Fibroblast of upper back skin (primary cell): ENCODE results near the gene SHISA5.
"Not testable (repeated sequence)": the region's sequence is repeated elsewhere in the genome, so short reads cannot be mapped to it uniquely, and the experiment has no call there.

Experiments used
- DNase-seq: peaks from one replicate; pipeline ENCODE4 v3.0.0-alpha.2; 2013

The SHISA5 gene, protein sequence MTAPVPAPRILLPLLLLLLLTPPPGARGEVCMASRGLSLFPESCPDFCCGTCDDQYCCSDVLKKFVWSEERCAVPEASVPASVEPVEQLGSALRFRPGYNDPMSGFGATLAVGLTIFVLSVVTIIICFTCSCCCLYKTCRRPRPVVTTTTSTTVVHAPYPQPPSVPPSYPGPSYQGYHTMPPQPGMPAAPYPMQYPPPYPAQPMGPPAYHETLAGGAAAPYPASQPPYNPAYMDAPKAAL

DNA sequence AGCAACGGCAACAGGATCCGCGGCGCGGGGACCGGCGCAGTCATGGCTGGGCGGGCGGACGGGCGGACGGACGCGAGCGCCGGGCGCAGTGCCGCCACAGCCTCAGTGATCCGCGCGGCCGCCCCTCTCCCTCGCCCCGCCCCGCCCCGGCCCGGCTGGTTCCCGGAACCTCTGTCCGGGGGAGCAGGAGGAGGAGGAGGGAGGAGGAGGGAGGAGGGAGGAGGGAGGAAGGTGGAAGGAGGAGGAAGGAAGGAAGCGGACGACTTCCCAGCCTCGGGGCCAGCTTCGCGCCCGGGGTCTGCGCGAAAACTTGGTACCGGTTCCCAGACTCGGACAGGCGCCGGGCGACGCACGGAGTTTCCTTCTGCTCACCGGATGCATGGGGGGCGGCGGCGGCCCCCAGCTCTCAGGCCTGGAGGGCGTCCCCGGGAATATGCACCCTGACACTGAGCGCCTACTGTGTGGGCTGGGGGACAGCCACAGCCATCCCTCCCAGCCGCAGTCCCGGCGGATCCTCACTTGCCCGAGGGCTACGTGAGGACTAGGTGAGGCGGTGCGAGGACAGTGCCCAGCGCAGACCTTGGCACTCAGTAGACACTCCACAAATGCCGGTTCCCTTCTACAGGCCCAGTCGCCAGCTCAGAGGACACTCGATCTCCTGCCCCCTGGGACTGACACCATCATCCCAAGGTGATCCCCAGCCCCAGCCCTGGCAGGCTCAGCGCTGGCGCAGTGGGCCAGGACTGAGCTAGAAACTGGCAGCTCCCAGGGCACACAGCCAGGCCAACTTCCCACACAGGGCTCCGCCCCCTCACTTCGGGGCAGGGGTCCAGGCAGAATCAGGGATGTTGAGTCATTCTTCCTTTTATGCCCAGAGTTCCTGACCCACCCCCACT, at the start of gene SHISA5:
SHISA5 (minus strand) TSS at position 124 of the 896 bp plus-strand sequence; CDS start at position 44, 80 bp downstream.
- DNase-seq = peak; percentile 73

GRCh38 chr3:48553361-48553760, 49.4 kb upstream of the SHISA5 start:
- no peak for DNase-seq

GRCh38 chr3:48552111-48552951, 48.4 kb upstream of the SHISA5 start:
- DNase-seq = no peak

DNA sequence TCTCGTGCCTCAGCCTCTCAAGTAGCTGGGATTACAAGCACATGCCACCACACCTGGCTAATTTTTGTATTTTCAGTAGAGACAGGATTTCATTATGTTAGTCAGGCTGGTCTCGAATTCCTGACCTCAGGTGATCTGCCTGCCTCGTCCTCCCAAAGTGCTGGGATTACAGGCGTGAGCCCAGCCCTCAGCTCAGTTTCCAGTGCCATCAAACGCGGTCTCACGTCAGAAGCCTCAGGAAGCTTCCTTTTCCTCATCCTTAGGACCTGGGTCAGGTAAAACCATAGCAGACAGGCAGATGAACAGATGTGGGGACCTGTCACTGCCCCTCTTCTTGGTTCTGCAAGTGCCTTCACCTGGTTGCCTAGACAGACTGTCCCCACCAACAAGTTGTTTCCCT, 47.7 kb upstream of the SHISA5 start:
- not testable (repeated sequence) for DNase-seq

DNA sequence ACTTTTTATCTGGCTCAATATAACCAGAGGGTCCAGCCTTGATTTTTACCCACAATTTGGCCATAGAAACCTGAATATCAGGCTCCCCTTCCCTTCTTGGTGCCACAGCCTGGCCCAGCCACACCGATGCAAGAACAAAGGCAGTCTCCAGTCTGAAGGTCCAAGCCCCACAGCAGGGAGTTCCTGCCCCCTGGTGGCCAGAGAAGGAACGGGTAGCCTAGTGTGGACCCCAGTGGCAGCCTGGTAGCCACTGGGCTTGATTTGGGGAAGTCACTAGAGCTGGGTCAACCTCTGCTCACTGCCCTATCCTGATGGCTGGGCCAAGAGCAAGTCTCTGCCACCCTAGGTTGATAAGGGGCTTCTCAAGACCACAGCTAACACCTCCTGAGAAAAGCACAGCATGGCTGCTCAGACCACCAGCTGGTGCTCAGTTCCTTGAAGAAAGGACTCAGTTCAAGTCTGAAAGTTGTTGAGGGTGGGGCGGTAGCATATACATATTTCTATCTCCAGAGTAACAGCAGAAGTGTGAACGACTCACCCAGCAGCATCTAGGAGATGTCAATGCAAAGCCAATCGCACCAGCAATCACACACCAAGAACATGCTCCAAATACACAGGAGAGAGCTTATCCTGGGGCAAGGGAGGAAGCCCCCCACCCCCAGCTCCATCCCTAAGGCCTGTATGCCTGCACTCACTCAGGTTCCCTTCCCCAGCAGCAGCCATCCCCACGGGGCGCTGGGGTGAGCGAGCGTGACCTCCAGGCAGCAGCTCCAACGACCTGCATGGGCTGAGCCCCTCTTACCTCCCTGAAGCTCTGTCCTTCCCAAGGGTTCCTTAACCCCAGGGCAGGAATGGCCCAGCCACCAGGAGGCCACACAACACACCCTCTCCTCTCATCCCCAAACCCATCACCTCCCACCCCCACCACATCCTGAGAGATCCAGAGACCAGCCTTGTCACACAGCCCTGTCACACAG, 45.0 kb upstream of the SHISA5 start:
- peak; percentile 75 for DNase-seq

GRCh38 chr3:48548126-48548525, 44.2 kb upstream of the SHISA5 start:
- DNase-seq = no peak

DNA sequence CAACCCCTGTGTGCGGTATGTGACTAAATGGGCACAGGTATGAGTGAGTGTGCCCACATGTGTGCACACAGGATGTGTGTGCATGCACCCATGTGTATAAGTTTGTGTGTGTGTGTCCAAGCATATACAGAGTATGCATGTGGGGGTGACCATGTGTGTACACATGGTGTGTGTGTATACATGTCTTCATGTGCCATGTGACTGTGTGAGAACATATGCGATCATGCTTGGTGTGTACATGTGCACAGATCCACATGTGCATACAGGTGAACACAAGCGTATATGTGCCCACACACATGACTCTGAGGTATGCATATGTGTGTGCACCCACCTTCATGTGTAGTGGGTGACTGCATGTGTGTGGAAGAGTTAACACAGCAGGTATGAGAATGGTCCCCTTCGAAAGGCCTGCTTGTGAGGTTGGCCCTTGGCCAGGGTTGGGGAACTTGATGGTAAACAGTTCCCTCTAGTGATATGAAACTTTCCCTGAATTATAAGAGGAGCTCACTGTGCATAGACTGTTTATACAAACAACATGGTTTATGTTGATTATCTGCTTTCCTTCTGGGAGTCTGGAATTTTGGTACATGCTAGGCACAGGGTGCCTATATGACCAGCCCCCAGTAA, 42.3 kb upstream of the SHISA5 start:
- DNase-seq = no peak

DNA sequence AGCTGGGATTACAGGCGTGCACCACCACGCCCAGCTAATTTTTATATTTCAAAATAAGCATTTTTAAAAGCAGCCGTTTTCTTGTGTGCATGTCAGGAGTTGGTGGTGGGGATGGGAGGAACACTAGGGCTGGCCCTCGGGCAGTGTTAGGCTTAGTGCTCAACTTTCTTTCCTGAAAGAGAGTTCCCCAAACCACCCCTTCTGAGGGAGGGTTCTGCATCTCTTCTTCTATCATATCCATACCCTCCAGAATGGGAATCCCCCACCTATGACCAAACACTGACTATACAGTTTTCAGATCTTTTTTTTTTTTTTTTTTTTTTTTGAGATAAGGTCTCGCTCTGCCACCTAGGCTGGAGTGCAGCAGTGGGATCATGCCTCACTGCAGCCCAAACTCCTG, 40.2 kb upstream of the SHISA5 start:
- no peak for DNase-seq

- no peak for DNase-seq
Observed at GRCh38 chr3:48543271-48543866, 39.4 kb upstream of the SHISA5 start.

GRCh38 chr3:48538451-48538850, 34.5 kb upstream of the SHISA5 start:
- no peak for DNase-seq

- DNase-seq = no peak
Observed at GRCh38 chr3:48536785-48537184, 32.8 kb upstream of the SHISA5 start.

- DNase-seq = no peak
Observed at GRCh38 chr3:48536116-48536515, 32.1 kb upstream of the SHISA5 start.

DNA sequence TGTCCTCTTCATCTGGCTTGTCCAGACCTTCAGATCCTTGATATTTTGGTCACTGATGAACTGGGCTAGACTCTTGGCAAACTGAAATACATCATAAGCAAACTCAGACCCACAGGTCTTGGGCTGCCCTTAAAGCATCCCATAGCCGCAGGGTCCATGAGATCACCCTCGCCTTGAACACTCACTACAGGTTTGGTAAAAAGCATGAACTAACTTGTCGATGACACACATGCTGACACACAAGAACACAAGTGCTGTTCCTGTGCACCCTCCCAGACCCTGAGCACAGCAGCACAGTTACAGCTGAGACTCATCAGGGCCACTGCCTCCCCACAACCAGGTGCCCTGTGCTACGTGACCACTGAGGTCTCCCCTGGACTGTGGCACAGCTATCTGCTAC, 31.6 kb upstream of the SHISA5 start:
- no peak for DNase-seq

GRCh38 chr3:48532977-48533337, 29.0 kb upstream of the SHISA5 start:
- no peak for DNase-seq

DNA sequence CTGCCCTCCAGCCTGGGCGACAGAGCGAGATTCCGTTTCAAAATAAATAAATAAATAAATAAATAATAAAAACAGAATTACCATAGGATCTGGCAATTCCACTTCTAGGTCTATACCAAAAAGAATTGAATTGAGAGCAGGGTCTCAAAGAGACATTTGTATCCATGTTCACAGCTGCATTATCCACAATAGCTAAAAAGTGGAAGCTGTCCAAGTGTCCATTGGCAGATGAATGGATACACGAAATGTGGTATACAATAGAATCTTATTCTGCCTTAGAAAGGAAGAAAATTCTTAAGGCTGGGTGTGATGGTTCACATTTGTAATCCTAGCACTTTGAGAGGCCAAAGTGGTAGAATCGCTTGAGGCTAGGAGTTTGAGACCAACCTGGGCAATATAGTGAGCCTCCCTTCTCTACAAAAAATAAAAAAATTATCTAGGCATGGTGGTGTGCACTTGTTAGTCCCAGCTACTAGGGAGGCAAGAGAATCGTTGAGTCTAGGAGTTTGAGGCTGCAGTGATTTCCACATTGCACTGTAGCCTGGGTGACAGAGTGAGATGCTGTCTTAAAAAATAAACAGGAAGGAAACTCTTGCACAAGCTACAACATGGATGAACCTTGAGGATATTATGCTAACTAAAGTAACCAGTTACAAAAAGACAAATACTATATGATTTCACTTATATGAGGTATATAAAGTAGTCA, 28.4 kb upstream of the SHISA5 start:
- DNase-seq = no peak

DNA sequence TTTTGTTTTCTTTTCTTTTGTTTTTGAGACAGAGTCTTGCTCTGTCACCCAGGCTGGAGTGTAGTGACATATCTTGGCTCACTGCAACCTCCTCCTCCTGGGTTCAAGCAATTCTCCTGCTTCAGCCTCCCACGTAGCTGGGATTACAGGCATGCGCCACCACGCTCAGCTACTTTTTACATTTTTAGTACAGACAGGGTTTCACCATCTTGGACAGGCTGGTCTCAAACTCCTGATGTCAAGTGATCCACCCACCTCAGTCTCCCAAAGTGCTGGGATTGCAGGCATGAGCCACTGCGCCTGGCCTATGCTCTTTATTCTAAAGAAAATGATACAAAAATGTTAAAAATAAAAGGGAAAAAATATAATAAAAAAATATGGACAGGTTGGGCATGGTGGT, 26.7 kb upstream of the SHISA5 start:
- DNase-seq = not testable (repeated sequence)

DNA sequence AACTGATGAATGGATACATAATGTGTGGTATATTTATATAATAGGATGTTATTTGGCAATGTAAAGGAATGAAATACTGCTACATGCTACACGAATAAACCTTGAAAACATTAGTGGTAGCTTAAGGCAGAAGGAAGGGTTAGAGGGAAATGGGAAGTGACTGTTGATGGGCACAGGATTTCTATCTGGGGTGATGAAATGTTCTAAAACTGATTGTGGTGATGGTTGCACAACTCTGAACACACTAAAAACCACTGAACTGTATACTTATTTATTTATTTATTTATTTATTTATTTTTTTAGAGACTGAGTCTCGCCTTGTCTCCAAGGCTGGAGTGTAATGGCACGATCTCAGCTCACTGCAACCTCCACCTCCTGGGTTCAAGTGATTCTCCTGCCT, 24.8 kb upstream of the SHISA5 start:
- DNase-seq = no peak

GRCh38 chr3:48528048-48528447, 24.1 kb upstream of the SHISA5 start:
- DNase-seq = no peak

- no peak for DNase-seq
Observed at GRCh38 chr3:48524970-48525369, 21.0 kb upstream of the SHISA5 start.

GRCh38 chr3:48521635-48522034, 17.7 kb upstream of the SHISA5 start:
- DNase-seq = no peak

- DNase-seq = no peak
Observed at GRCh38 chr3:48519277-48519643, 15.3 kb upstream of the SHISA5 start.
